A549 (cell line): ENCODE measurements around the gene QSOX1. TPM values are rescaled to one million over a fixed set of nuclear protein-coding genes. Genes with fewer than 3 reads are reported as not detected.

ENCODE experiments used
- ATAC-seq, 2 experiments: fragments of 200-7000 bp in 1 of 2; fragments of >200 bp in 1 of 2; cut with Nextera tagmentation in 1 of 2; cut with Tn5 transposase in 1 of 2; 3 replicates each; pipeline versions ENCODE4 v1.8.0 to v1.9.1; 2018 to 2020; ENCODE audit warnings: mild to moderate bottlenecking in 1 of 2, moderate library complexity in 1 of 2
- CTCF ChIA-PET: fragments of 300-600 bp; sonication (Branson Sonifier 250); formaldehyde crosslinking; extraction: SDS; loops from one replicate; lab custom pipeline; 2021; ENCODE audit warnings: antibody characterized with exemption, inconsistent platforms; lab: Yijun Ruan, JAX
- POLR2A ChIA-PET: fragments of 350-600 bp; formaldehyde crosslinking; extraction: SDS; loops from one replicate; lab custom pipeline; 2021; ENCODE audit warnings: antibody characterized with exemption, inconsistent platforms; lab: Yijun Ruan, JAX
- DNase-seq, 2 experiments: peaks; one replicate each; pipeline versions ENCODE4 v3.0.0 to v3.0.0-alpha.2; 2011 to 2016; ENCODE audit warnings: low read depth in 1 of 2, low spot score in 1 of 2
- FAIRE-seq: peaks from 2 replicates; lab custom pipeline; 2011; peaks lifted over from hg19 to GRCh38; lab: Jason Lieb, UNC
- H3K27ac ChIP-seq, 2 experiments: fragments of >200 bp; sonication (Bioruptor Twin); formaldehyde crosslinking; 3 replicates each; pipeline ENCODE4 v1.5.1; 2016 to 2017
- H3K4me1 ChIP-seq: fragments of >200 bp; sonication (Bioruptor Twin); formaldehyde crosslinking; 3 replicates; pipeline ENCODE4 v1.6.1; 2016
- H3K4me2 ChIP-seq: fragments of >200 bp; sonication (Bioruptor Twin); formaldehyde crosslinking; 3 replicates; pipeline ENCODE4 v1.6.1; 2016
- H3K4me3 ChIP-seq: fragments of >200 bp; sonication (Bioruptor Twin); formaldehyde crosslinking; 3 replicates; pipeline ENCODE4 v1.5.1; 2016
- H3K9me3 ChIP-seq: fragments of >200 bp; sonication (Bioruptor Twin); formaldehyde crosslinking; 3 replicates; pipeline ENCODE4 v1.6.1; 2016
- BHLHE40 ChIP-seq: IDR thresholded peaks from 2 replicates; pipeline ENCODE4 v1.6.1; 2012; ENCODE audit warnings: low read depth, low read length, inconsistent platforms
- CBX2 ChIP-seq: fragments of 200-600 bp; sonication (generic); IDR thresholded peaks from 2 replicates; pipeline ENCODE4 v1.6.1; 2016; ENCODE audit warnings: low read depth, mild to moderate bottlenecking, borderline replicate concordance
- CBX8 ChIP-seq: fragments of 200-600 bp; sonication (generic); IDR thresholded peaks from 2 replicates; pipeline ENCODE4 v1.6.1; 2016
- CEBPB ChIP-seq, 2 experiments: fragments of >200 bp in 1 of 2; sonication (Bioruptor Twin) in 1 of 2; formaldehyde crosslinking in 1 of 2; IDR thresholded peaks; 2 replicates each; pipeline ENCODE4 v1.6.1; 2012 to 2016
- CHD2 ChIP-seq: fragments of 150-350 bp; IDR thresholded peaks from 2 replicates; pipeline ENCODE4 v1.6.1; 2014; ENCODE audit warnings: low read length; ENCODE audit not compliant: partially characterized antibody
- CHD4 ChIP-seq: fragments of 200-600 bp; sonication (generic); IDR thresholded peaks from 2 replicates; pipeline ENCODE4 v1.6.1; 2016; ENCODE audit warnings: antibody characterized with exemption, mild to moderate bottlenecking, borderline replicate concordance
- EHF ChIP-seq: fragments of 250-450 bp; sonication (Bioruptor Pico); IDR thresholded peaks from 2 replicates; pipeline ENCODE4 v1.5.0; 2020; ENCODE audit warnings: mild to moderate bottlenecking
- EP300 ChIP-seq, 2 experiments: fragments of >200 bp; sonication (Bioruptor Twin); formaldehyde crosslinking; IDR thresholded peaks; 2 replicates in 1 of 2; 3 replicates in 1 of 2; pipeline ENCODE4 v1.6.1; 2016 to 2017
- FOSB ChIP-seq: fragments of 250-450 bp; sonication (Bioruptor Pico); IDR thresholded peaks from 2 replicates; pipeline ENCODE4 v1.5.0; 2020; ENCODE audit warnings: mild to moderate bottlenecking, moderate library complexity
- FOXS1 ChIP-seq: fragments of 250-450 bp; sonication (Bioruptor Pico); IDR thresholded peaks from 2 replicates; pipeline ENCODE4 v1.5.0; 2020; ENCODE audit warnings: mild to moderate bottlenecking, moderate library complexity
- GATA3 ChIP-seq: IDR thresholded peaks from 2 replicates; pipeline ENCODE4 v1.6.1; 2012; ENCODE audit warnings: borderline replicate concordance
- HES2 ChIP-seq: fragments of >200 bp; sonication (Bioruptor Twin); formaldehyde crosslinking; IDR thresholded peaks from 2 replicates; pipeline ENCODE4 v1.6.1; 2016
- HEYL ChIP-seq: fragments of 250-450 bp; sonication (Bioruptor Pico); IDR thresholded peaks from 2 replicates; pipeline ENCODE4 v1.8.0; 2021; ENCODE audit warnings: mild to moderate bottlenecking, moderate library complexity
- KDM5A ChIP-seq: fragments of 200-600 bp; sonication (generic); IDR thresholded peaks from 2 replicates; pipeline ENCODE4 v1.6.1; 2016; ENCODE audit warnings: antibody characterized with exemption, mild to moderate bottlenecking
- MAFK ChIP-seq: fragments of 450-650 bp; IDR thresholded peaks from 2 replicates; pipeline ENCODE4 v1.6.1; 2014; ENCODE audit not compliant: partially characterized antibody
- MAZ ChIP-seq: fragments of 150-350 bp; IDR thresholded peaks from 2 replicates; pipeline ENCODE4 v1.6.1; 2014; ENCODE audit warnings: antibody characterized with exemption, low read depth, low read length, borderline replicate concordance
- MYC ChIP-seq: IDR thresholded peaks from 2 replicates; pipeline ENCODE4 v1.6.1; 2012; ENCODE audit warnings: mild to moderate bottlenecking, inconsistent platforms, low read length, improper control_type of control experiment, borderline replicate concordance
- NPAS2 ChIP-seq: fragments of 250-450 bp; sonication (Bioruptor Pico); IDR thresholded peaks from 2 replicates; pipeline ENCODE4 v1.8.0; 2022; ENCODE audit warnings: mild to moderate bottlenecking, moderate library complexity, borderline replicate concordance
- POLR2A ChIP-seq: IDR thresholded peaks from 2 replicates; pipeline ENCODE4 v1.6.1; 2012; ENCODE audit warnings: mild to moderate bottlenecking, low read length
- POLR2AphosphoS2 ChIP-seq: conservative IDR thresholded peaks from 2 replicates; pipeline ENCODE4 v1.6.1; 2012; ENCODE audit warnings: low read length, improper control_type of control experiment, inconsistent platforms
- RNF2 ChIP-seq: fragments of 200-600 bp; sonication (generic); IDR thresholded peaks from 2 replicates; pipeline ENCODE4 v1.6.1; 2016; ENCODE audit warnings: low read depth, mild to moderate bottlenecking, antibody characterized with exemption, moderate library complexity, borderline replicate concordance
- SMC3 ChIP-seq: fragments of >200 bp; sonication (Bioruptor Twin); formaldehyde crosslinking; IDR thresholded peaks from 3 replicates; pipeline ENCODE4 v1.6.1; 2018; ENCODE audit warnings: inconsistent platforms
- TP53 ChIP-seq: fragments of 250-450 bp; sonication (Bioruptor Pico); IDR thresholded peaks from 2 replicates; pipeline ENCODE4 v1.5.0; 2021; ENCODE audit warnings: mild to moderate bottlenecking, moderate library complexity
- USF2 ChIP-seq: fragments of 450-650 bp; IDR thresholded peaks from 2 replicates; pipeline ENCODE4 v1.6.1; 2014; ENCODE audit warnings: antibody characterized with exemption
- ZC3H11A ChIP-seq: fragments of 450-650 bp; IDR thresholded peaks from 2 replicates; pipeline ENCODE4 v1.6.1; 2014; ENCODE audit warnings: antibody characterized with exemption, mild to moderate bottlenecking
- ZFP36 ChIP-seq: fragments of 450-650 bp; IDR thresholded peaks from 2 replicates; pipeline ENCODE4 v1.6.1; 2014; ENCODE audit warnings: borderline replicate concordance; ENCODE audit not compliant: partially characterized antibody
- ZSCAN20 ChIP-seq: fragments of 250-450 bp; sonication (Bioruptor Pico); IDR thresholded peaks from 2 replicates; pipeline ENCODE4 v1.8.0; 2022; ENCODE audit warnings: mild to moderate bottlenecking, moderate library complexity
- WGBS: methylation state at CpG from one replicate; pipeline ENCODE4 v1.1.6; 2017; ENCODE audit errors: missing lambda C conversion rate; 5-methylcytosine and 5-hydroxymethylcytosine counted together
- polyA plus RNA-seq, 4 experiments: library from polyadenylated mRNA; depleted of rRNA in 3 of 4; stranded (reverse); fragments of >200 nt; fragmentation: RNase III in 1 of 4; extraction: RNeasy Plus Mini Kit Qiagen cat#74134 plus additional on column Dnase treatment in 1 of 4; gene quantifications; 2 replicates in 3 of 4; 3 replicates in 1 of 4; pipeline ENCODE4 v1.2.3, GENCODE V29; 2011 to 2017
- TF ChIP-seq, protein P1 (sequence below): IDR thresholded peaks from 2 replicates; pipeline ENCODE4 v1.6.1; 2012; ENCODE audit warnings: low read depth, borderline replicate concordance
- TF ChIP-seq, protein P2 (sequence below): fragments of >200 bp; sonication (Bioruptor Twin); formaldehyde crosslinking; IDR thresholded peaks from 3 replicates; pipeline ENCODE4 v1.5.1; 2016

QSOX1 gene
- polyA plus RNA-seq, 2 of the 4 experiments (the other 2 are of a cell fraction) = 43.8 to 60.2 TPM

- no peak overlapping the region for H3K4me2 ChIP-seq
- no peak for TF ChIP-seq NPAS2 (CRISPR knock-in tag)
- TF ChIP-seq ZSCAN20 = no peak
- TF ChIP-seq FOXS1 = no peak
- TF ChIP-seq USF2 = no peak
- no peak for TF ChIP-seq RNF2
- TF ChIP-seq MAZ = no peak
- TF ChIP-seq, protein P1, sequence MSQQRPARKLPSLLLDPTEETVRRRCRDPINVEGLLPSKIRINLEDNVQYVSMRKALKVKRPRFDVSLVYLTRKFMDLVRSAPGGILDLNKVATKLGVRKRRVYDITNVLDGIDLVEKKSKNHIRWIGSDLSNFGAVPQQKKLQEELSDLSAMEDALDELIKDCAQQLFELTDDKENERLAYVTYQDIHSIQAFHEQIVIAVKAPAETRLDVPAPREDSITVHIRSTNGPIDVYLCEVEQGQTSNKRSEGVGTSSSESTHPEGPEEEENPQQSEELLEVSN = no peak
- no peak for TF ChIP-seq MAFK
- TF ChIP-seq GATA3 = no peak
- TF ChIP-seq HEYL (CRISPR knock-in tag) = no peak
- no peak for TF ChIP-seq EHF (CRISPR knock-in tag)
- TF ChIP-seq POLR2A = no peak
- TF ChIP-seq EP300 (IDR thresholded peaks at IDR 0.05) = no peak
- no peak for TF ChIP-seq FOSB (CRISPR knock-in tag)
- TF ChIP-seq CHD2 = no peak
- TF ChIP-seq ZC3H11A = no peak
- no peak for ATAC-seq
- no peak for FAIRE-seq
- WGBS = 96% methylated on average over 1 of the region's 1 CpG
- POLR2A ChIA-PET = no interaction called here
- CTCF ChIA-PET = interaction anchor here (5.9 kb wide), 1 partner anchor 18 kb away, joined by 26 read pairs; no protein-coding TSS in a partner anchor
- H3K9me3 ChIP-seq = no peaks in the 10 kb centered on the region
- no peak overlapping the region for H3K27ac ChIP-seq
- no peak overlapping the region for H3K4me3 ChIP-seq
- H3K4me1 ChIP-seq = peaks cover 20% of the 10 kb centered on the region
- DNase-seq = no peak
Observed at GRCh38 chr1:180160357-180160756, 5.7 kb downstream of the QSOX1 start.

DNA sequence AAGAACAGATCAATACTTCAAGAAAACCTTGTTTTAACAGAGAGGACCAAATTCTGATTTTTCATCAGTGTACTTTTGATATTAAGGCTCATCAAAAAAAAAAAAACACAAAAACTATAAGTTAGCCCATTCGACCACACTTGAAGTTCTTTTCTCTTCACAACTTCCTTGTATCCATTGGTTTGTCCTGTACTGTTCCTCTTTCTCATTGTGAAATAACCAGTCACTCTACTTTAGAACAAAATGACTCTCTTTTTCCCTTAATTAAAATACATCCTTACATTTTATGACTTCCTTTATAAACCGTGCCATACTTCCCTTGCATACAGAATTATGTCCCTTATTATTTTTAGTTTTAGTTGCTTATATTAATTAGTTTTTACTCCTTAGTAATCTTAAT, 8.4 kb downstream of the QSOX1 start:
- H3K9me3 ChIP-seq = no peaks in the 10 kb centered on the region
- peaks cover 11% of the 10 kb centered on the region for H3K4me1 ChIP-seq
- ChIA-PET POLR2A (no interaction called here), CTCF (interaction anchor here (5.9 kb wide), 1 partner anchor 15 kb away, joined by 26 read pairs; no protein-coding TSS in a partner anchor)
- no peak overlapping the region for H3K4me2 ChIP-seq
- H3K4me3 ChIP-seq = no peak overlapping the region
- FAIRE-seq (no peak), DNase-seq (no peak), ATAC-seq (no peak)
- TF ChIP-seq EP300 (IDR thresholded peaks at IDR 0.05) (no peak), POLR2AphosphoS2 (no peak), MYC (no peak), NPAS2 (CRISPR knock-in tag) (no peak), CHD4 (no peak), HES2 (no peak), CEBPB (IDR thresholded peaks at IDR 0.05) (no peak), BHLHE40 (no peak), EHF (CRISPR knock-in tag) (no peak)
- WGBS = 65% methylated on average over 2 of the region's 2 CpGs
- no peak overlapping the region for H3K27ac ChIP-seq

GRCh38 chr1:180165096-180165495, 10.4 kb downstream of the QSOX1 start:
- POLR2A ChIA-PET = no interaction called here
- H3K4me2 ChIP-seq = no peak overlapping the region
- TF ChIP-seq MYC (no peak), CEBPB (IDR thresholded peaks at IDR 0.05) (no peak), TP53 (CRISPR knock-in tag) (no peak), SMC3 (no peak), KDM5A (no peak), ZFP36 (no peak), ZC3H11A (no peak), POLR2AphosphoS2 (no peak), EP300 (IDR thresholded peaks at IDR 0.05) (no peak), CBX2 (no peak), EHF (CRISPR knock-in tag) (no peak), CBX8 (no peak), USF2 (no peak), BHLHE40 (no peak), FOSB (CRISPR knock-in tag) (no peak), CHD4 (no peak), ZSCAN20 (no peak)
- TF ChIP-seq, protein P2, sequence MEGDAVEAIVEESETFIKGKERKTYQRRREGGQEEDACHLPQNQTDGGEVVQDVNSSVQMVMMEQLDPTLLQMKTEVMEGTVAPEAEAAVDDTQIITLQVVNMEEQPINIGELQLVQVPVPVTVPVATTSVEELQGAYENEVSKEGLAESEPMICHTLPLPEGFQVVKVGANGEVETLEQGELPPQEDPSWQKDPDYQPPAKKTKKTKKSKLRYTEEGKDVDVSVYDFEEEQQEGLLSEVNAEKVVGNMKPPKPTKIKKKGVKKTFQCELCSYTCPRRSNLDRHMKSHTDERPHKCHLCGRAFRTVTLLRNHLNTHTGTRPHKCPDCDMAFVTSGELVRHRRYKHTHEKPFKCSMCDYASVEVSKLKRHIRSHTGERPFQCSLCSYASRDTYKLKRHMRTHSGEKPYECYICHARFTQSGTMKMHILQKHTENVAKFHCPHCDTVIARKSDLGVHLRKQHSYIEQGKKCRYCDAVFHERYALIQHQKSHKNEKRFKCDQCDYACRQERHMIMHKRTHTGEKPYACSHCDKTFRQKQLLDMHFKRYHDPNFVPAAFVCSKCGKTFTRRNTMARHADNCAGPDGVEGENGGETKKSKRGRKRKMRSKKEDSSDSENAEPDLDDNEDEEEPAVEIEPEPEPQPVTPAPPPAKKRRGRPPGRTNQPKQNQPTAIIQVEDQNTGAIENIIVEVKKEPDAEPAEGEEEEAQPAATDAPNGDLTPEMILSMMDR = no peak

More at GRCh38 chr1:180165096-180165495, 10.4 kb downstream of the QSOX1 start:
- H3K9me3 ChIP-seq = no peaks in the 10 kb centered on the region
- CTCF ChIA-PET = interaction anchor here (0.7 to 9.1 kb wide), 3 partner anchors 14 to 50 kb away, joined by 3 to 132 read pairs (median 3); no protein-coding TSS in a partner anchor
- DNase-seq (no peak), ATAC-seq (no peak), FAIRE-seq (no peak)
- H3K27ac ChIP-seq = no peak overlapping the region
- H3K4me3 ChIP-seq = no peak overlapping the region
- peaks cover 19% of the 10 kb centered on the region for H3K4me1 ChIP-seq
- 90% methylated on average over 2 of the region's 2 CpGs for WGBS
